OCI-LY7 (cell line): Measurements from ENCODE around the gene MAP3K19. TPM values are rescaled to one million over a fixed set of nuclear protein-coding genes. Genes with fewer than 3 reads are reported as not detected.

ENCODE experiments used
- BruUV-seq: library from RNA; stranded (reverse); fragments of 400-500 nt; replicated peaks from 2 replicates; lab custom pipeline; 2021; lab: Mats Ljungman, UMichigan
- CTCF ChIA-PET: fragments of 300-600 bp; sonication (Branson Sonifier 250); formaldehyde crosslinking; loops from one replicate; lab custom pipeline; 2022; ENCODE audit warnings: antibody characterized with exemption; ENCODE audit not compliant: unreplicated experiment; lab: Charles Lee
- POLR2A ChIA-PET: fragments of 300-600 bp; sonication (Branson Sonifier 250); formaldehyde crosslinking; loops from one replicate; lab custom pipeline; 2022; ENCODE audit warnings: antibody characterized with exemption; lab: Charles Lee
- DNase-seq: peaks from one replicate; pipeline ENCODE4 v3.0.0-alpha.2; 2015; ENCODE audit warnings: low spot score
- H2AFZ ChIP-seq: fragments of 200-600 bp; sonication (generic), shearing (Covaris generic); 2 replicates; pipeline ENCODE4 v1.6.1; 2014; ENCODE audit warnings: mild to moderate bottlenecking, antibody characterized with exemption, low read length, moderate library complexity
- H3K27ac ChIP-seq: fragments of 200-600 bp; sonication (generic); 2 replicates; pipeline ENCODE4 v1.5.1; 2014; ENCODE audit warnings: mixed run types, low read depth, mild to moderate bottlenecking, moderate library complexity, low read length, inconsistent platforms; ENCODE audit not compliant: poor library complexity, severe bottlenecking
- H3K36me3 ChIP-seq: fragments of 200-600 bp; sonication (generic); 2 replicates; pipeline ENCODE4 v1.6.1; 2014; ENCODE audit warnings: mild to moderate bottlenecking, antibody characterized with exemption, low read length, moderate library complexity, mixed read lengths; ENCODE audit not compliant: insufficient read depth
- H3K4me1 ChIP-seq: fragments of 200-600 bp; sonication (generic); 2 replicates; pipeline ENCODE4 v1.5.1; 2014; ENCODE audit warnings: mild to moderate bottlenecking, low read length; ENCODE audit not compliant: insufficient read depth, poor library complexity, severe bottlenecking
- H3K4me2 ChIP-seq: fragments of 200-600 bp; sonication (generic); 2 replicates; pipeline ENCODE4 v1.6.1; 2014; ENCODE audit warnings: mild to moderate bottlenecking, low read length
- H3K4me3 ChIP-seq: fragments of 200-600 bp; sonication (generic); 2 replicates; pipeline ENCODE4 v1.5.1; 2014; ENCODE audit warnings: mild to moderate bottlenecking, low read depth, low read length; ENCODE audit not compliant: poor library complexity, severe bottlenecking
- H3K79me2 ChIP-seq: fragments of 200-600 bp; sonication (generic); 2 replicates; pipeline ENCODE4 v1.6.1; 2016; ENCODE audit warnings: low read depth, mild to moderate bottlenecking, low read length, moderate library complexity, mixed read lengths; ENCODE audit not compliant: insufficient read depth
- H3K9me2 ChIP-seq: fragments of 200-600 bp; sonication (generic); 2 replicates; pipeline ENCODE4 v1.6.1; 2016; ENCODE audit warnings: mild to moderate bottlenecking, low read length, mixed read lengths; ENCODE audit not compliant: insufficient read depth
- H3K9me3 ChIP-seq: fragments of 200-600 bp; sonication (generic); 2 replicates; pipeline ENCODE4 v1.6.1; 2014; ENCODE audit warnings: mild to moderate bottlenecking, mixed run types, low read length, mixed read lengths
- H4K20me1 ChIP-seq: fragments of 200-600 bp; sonication (generic); 2 replicates; pipeline ENCODE4 v1.6.1; 2014; ENCODE audit warnings: mild to moderate bottlenecking, antibody characterized with exemption, low read length, moderate library complexity, mixed read lengths; ENCODE audit not compliant: insufficient read depth
- CTCF ChIP-seq: fragments of 200-600 bp; sonication (generic); conservative IDR thresholded peaks from 2 replicates; pipeline ENCODE4 v1.5.1; 2014; ENCODE audit warnings: mild to moderate bottlenecking, antibody characterized with exemption, low read length, moderate library complexity, mixed read lengths
- EZH2phosphoT487 ChIP-seq: fragments of 200-600 bp; sonication (generic); IDR thresholded peaks from 2 replicates; pipeline ENCODE4 v1.6.1; 2018; ENCODE audit warnings: low read depth, borderline replicate concordance, mild to moderate bottlenecking, mixed run types, antibody characterized with exemption, low read length, moderate library complexity, mixed read lengths
- intact Hi-C: fragments of 100-400 bp; cut with micrococcal nuclease; formaldehyde crosslinking; loops from one replicate; pipeline ENCODE4 v1.10.0; 2022; ENCODE audit not compliant: unreplicated experiment
- total RNA-seq, 2 experiments: library from RNA; depleted of rRNA in 1 of 2; stranded (reverse); fragments of >200 nt in 1 of 2; shearing (Covaris generic) in 1 of 2; gene quantifications; 2 replicates each; pipeline ENCODE4 v1.2.3, GENCODE V29; 2014 to 2022

Gene MAP3K19
- total RNA-seq, 2 experiments from 2014 or later = not detected

DNA sequence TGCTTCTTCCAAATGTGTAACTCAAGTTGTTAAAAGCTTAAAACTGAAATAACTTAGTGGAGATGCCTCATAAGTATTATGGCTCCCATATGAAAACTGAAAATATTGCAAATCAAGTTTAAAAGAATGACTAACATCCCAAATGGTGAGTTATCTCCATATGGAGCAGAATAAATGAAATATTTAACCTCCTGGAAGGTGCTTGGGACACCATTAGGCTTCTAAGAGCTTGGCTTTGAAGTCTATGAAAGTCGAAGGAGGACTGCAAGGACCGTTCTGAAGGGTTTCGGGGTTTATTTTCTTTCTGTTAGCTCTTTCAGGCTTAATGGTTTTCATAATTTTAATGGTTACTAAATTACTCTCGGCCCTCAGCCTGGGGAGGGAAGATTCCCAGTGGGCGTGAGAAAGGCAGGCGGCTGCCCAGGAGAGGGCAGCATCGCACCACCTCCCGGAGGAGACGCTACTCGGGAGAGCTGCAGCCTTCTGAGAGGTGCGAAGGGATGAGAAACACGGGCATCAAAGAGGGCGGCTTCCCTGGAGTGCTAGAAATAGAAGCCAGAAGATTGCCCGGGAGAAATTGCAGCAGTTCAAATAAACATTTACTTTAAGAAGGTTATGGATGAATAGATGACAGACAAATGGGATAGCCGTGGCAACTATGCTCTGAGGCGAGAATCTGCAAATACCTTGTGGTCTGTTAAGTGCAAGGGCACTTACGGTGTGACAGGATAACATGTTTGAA is 43.1 kb downstream of the MAP3K19 start:
- BruUV-seq = no TSS peak
- Histone ChIP-seq H3K9me2 (no peaks in the 10 kb centered on the region), H3K79me2 (no peaks in the 10 kb centered on the region), H3K9me3 (no peaks in the 10 kb centered on the region), H2AFZ (peak overlapping the region; percentile 83), H3K27ac (no peak overlapping the region), H4K20me1 (no peaks in the 10 kb centered on the region), H3K4me2 (no peak overlapping the region), H3K36me3 (no peaks in the 10 kb centered on the region), H3K4me3 (no peak overlapping the region), H3K4me1 (no peaks in the 10 kb centered on the region)
- ChIA-PET POLR2A (interaction anchor here (0.7 to 1.3 kb wide), 4 partner anchors 14 to 582 kb away, joined by 3 to 5 read pairs (median 3); no protein-coding TSS in a partner anchor), CTCF (interaction anchor here (0.9 to 1.2 kb wide), 3 partner anchors 15 to 706 kb away, joined by 3 to 4 read pairs (median 3); no protein-coding TSS in a partner anchor)
- peak; percentile 76 for DNase-seq
- intact Hi-C loops = loop anchor here (1.0 to 10.0 kb wide), 6 partner anchors 255 to 793 kb away; partner anchors contain the start of genes R3HDM1 and ZRANB3
- TF ChIP-seq EZH2phosphoT487 (no peak), CTCF (peak; percentile 99)

DNA sequence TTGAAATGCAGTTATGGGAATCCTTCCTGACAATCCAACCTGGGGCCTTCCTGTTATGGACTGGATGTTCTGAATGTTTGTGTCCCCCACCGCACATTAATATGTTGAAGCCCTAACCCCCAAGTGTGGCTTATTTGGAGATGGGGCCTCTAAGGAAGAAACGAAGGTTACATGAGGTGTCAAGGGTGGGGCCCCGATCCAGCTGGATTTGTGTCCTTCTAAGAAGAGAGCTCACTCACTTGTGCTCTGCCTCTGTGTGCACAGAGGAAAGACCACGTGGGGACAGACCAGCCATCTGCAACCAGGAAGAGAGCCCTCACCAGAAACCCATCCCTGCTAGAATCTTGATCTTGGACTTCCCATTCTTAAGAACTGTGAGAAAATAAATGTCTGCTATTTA is 44.4 kb downstream of the MAP3K19 start:
- TF ChIP-seq EZH2phosphoT487 (no peak), CTCF (no peak)
- no peaks in the 10 kb centered on the region for H3K4me1 ChIP-seq
- H3K27ac ChIP-seq = no peak overlapping the region
- 0 out of 2 replicates have a peak overlapping the region, but pooled peaks have one; percentile 34 for H2AFZ ChIP-seq
- peak; percentile 4 for DNase-seq
- H3K9me3 ChIP-seq = no peaks in the 10 kb centered on the region
- H3K9me2 ChIP-seq = no peaks in the 10 kb centered on the region
- H3K79me2 ChIP-seq = no peaks in the 10 kb centered on the region
- POLR2A ChIA-PET = interaction anchor here (1.3 kb wide), 1 partner anchor 583 kb away, joined by 3 read pairs; no protein-coding TSS in a partner anchor
- no peaks in the 10 kb centered on the region for H4K20me1 ChIP-seq
- no peak overlapping the region for H3K4me3 ChIP-seq
- no peak overlapping the region for H3K4me2 ChIP-seq
- CTCF ChIA-PET = no interaction called here
- intact Hi-C loops = loop anchor here (5.0 to 10.0 kb wide), 3 partner anchors 469 to 602 kb away; partner anchors contain the start of genes R3HDM1 and ZRANB3
- BruUV-seq = no TSS peak
- no peaks in the 10 kb centered on the region for H3K36me3 ChIP-seq
